K562 (cell line): Measurements from ENCODE around the gene OR10G8.

Source experiments
- CHAMP1 ChIP-seq: fragments of 450-650 bp; IDR thresholded peaks from 2 replicates; pipeline ENCODE4 v1.6.1; 2016; ENCODE audit warnings: mild to moderate bottlenecking
- ELF4 ChIP-seq: fragments of 450-650 bp; formaldehyde crosslinking; IDR thresholded peaks from 2 replicates; pipeline ENCODE4 v1.4.0; 2022; ENCODE audit warnings: missing genetic modification characterization
- EZH2 ChIP-seq: IDR thresholded peaks from 2 replicates; pipeline ENCODE4 v1.6.1; 2012; ENCODE audit warnings: low read depth, mild to moderate bottlenecking, inconsistent platforms, low read length, borderline replicate concordance
- IRF1 ChIP-seq: sonication (generic); formaldehyde crosslinking; IDR thresholded peaks from 2 replicates; pipeline ENCODE4 v1.8.0; 2022; ENCODE audit warnings: missing genetic modification reagents, mild to moderate bottlenecking, borderline replicate concordance
- ZNF217 ChIP-seq: sonication (generic); formaldehyde crosslinking; IDR thresholded peaks from 2 replicates; pipeline ENCODE4 v1.8.0; 2022; ENCODE audit warnings: mild to moderate bottlenecking, missing genetic modification reagents
- TF ChIP-seq, protein P1 (sequence below): fragments of 250-450 bp; sonication (Bioruptor Pico); IDR thresholded peaks from 2 replicates; pipeline ENCODE4 v1.8.0; 2022; ENCODE audit warnings: moderate library complexity, mild to moderate bottlenecking, inconsistent platforms

GRCh38 chr11:124079631-124080326, 53.2 kb downstream of the OR10G8 start:
- peak; percentile 85 for TF ChIP-seq CHAMP1
- peak; percentile 36; the same call in 1 of the 2 replicates for TF ChIP-seq ELF4 (CRISPR knock-in tag)
- no peak for TF ChIP-seq EZH2
- TF ChIP-seq ZNF217 (CRISPR knock-in tag): no peak
- TF ChIP-seq IRF1 (CRISPR knock-in tag): no peak
- TF ChIP-seq, protein P1, sequence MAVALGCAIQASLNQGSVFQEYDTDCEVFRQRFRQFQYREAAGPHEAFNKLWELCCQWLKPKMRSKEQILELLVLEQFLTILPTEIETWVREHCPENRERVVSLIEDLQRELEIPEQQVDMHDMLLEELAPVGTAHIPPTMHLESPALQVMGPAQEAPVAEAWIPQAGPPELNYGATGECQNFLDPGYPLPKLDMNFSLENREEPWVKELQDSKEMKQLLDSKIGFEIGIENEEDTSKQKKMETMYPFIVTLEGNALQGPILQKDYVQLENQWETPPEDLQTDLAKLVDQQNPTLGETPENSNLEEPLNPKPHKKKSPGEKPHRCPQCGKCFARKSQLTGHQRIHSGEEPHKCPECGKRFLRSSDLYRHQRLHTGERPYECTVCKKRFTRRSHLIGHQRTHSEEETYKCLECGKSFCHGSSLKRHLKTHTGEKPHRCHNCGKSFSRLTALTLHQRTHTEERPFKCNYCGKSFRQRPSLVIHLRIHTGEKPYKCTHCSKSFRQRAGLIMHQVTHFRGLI (CRISPR knock-in tag): no peak; the same call in 1 of the 2 replicates
